ENCODE results near the gene ABCC8. TPM values are rescaled to one million over a fixed set of nuclear protein-coding genes. Genes with fewer than 3 reads are reported as not detected.

The ABCC8 gene
- total and polyA plus RNA-seq, 9 of the 15 experiments (the other 6 are each of a cell fraction or from before 2014, with no cell fraction given): not detected

DNA sequence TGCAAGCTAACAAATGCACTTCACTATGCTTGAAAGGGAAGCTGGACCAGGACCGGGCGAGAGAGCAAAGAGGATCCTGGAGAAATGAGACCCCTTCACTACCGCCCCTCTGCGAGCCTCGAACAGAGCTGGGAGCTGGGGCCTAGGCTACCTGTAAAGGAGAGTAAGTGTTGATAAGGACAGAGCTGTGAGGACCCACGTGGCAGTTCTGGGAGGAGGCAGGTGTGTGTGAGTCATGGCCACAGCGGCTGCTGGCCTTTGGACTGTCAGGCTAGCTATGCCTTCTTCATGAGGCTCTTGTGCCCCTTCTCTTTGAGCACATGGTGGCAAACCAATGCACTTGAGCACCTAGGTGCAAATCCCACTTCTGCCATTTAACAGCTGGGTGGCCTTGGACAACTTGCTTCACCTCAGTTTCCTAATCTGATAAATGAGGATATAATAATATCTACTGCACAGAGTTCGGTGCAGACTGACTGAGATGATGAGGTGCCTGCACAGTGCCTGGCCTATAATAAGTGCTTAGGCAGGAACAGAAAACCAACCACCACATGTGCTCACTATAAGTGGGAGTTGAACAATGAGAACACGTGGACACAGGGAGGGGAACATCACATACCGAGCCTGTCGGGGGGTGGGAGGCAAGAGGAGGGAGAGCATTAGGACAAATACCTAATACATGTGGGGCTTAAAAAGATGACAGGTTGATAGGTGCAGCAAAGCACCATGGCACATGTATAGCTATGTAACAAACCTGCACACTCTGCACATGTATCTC is 52.9 kb downstream of the ABCC8 start:
- Histone ChIP-seq H2AFZ (ENCODE audit: low read depth, low read length) (no peak overlapping the region), H3K9ac (ENCODE audit: insufficient read depth in 1 of 2, low read depth in 2 of 2, low read length in 2 of 2) (no peak overlapping the region), H3K4me1 (replicated peaks in 1 of 2; ENCODE audit: control insufficient read depth in 2 of 2, insufficient read depth in 2 of 2, low read length in 2 of 2) (no peaks in the 10 kb centered on the region), H3K36me3 (ENCODE audit: control insufficient read depth, insufficient read depth, low read length) (no peaks in the 10 kb centered on the region), H3K27ac (ENCODE audit: extremely low read depth, low read depth, low read length) (no peak overlapping the region), H3K4me2 (ENCODE audit: insufficient read depth, low read length) (no peak overlapping the region), H3K79me2 (ENCODE audit: control insufficient read depth, insufficient read depth, low read length) (no peaks in the 10 kb centered on the region), H3K27me3 (ENCODE audit: control insufficient read depth in 2 of 2, insufficient read depth in 2 of 2, low read length in 2 of 2) (peaks cover 13 to 60% of the 10 kb centered on the region in 2 experiments; a peak in 4 of 5 replicates), H3K9me1 (ENCODE audit: control insufficient read depth, insufficient read depth, low read length) (no peaks in the 10 kb centered on the region), H4K20me1 (replicated peaks; ENCODE audit: control insufficient read depth, insufficient read depth, low read length) (no peaks in the 10 kb centered on the region), H3K9me3 (replicated peaks; ENCODE audit: control insufficient read depth, insufficient read depth, low read depth, low read length) (no peaks in the 10 kb centered on the region), H3K4me3 (no peak overlapping the region)
- DNase-seq (ENCODE audit: extremely low read depth in 1 of 4, low spot score in 3 of 4): no peak
- BruUV-seq (replicated peaks): no TSS peak
- CTCF ChIA-PET (ENCODE audit: low intra/inter-chr PET ratio): no interaction called here
- no peak for FAIRE-seq
- peak; percentile 53; the same call in 1 of the 3 replicates for ATAC-seq
- intact Hi-C loops (cut with micrococcal nuclease): no loop called here
- POLR2A ChIA-PET: interaction anchor here (1.2 kb wide), 1 partner anchor 12 kb away, joined by 3 read pairs; no protein-coding TSS in a partner anchor
- WGBS (ENCODE audit: insufficient coverage, low coverage, missing lambda C conversion rate): 4% methylated on average over 11 of the region's 11 CpGs
- in situ Hi-C loops (cut with MboI): no loop called here
- TF ChIP-seq, protein P1, sequence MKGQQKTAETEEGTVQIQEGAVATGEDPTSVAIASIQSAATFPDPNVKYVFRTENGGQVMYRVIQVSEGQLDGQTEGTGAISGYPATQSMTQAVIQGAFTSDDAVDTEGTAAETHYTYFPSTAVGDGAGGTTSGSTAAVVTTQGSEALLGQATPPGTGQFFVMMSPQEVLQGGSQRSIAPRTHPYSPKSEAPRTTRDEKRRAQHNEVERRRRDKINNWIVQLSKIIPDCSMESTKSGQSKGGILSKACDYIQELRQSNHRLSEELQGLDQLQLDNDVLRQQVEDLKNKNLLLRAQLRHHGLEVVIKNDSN (CRISPR knock-in tag; IDR thresholded peaks at IDR 0.05): peak; percentile 44
- TF ChIP-seq ZNF175 (CRISPR knock-in tag; IDR thresholded peaks at IDR 0.05; ENCODE audit: low read depth): no peak

DNA sequence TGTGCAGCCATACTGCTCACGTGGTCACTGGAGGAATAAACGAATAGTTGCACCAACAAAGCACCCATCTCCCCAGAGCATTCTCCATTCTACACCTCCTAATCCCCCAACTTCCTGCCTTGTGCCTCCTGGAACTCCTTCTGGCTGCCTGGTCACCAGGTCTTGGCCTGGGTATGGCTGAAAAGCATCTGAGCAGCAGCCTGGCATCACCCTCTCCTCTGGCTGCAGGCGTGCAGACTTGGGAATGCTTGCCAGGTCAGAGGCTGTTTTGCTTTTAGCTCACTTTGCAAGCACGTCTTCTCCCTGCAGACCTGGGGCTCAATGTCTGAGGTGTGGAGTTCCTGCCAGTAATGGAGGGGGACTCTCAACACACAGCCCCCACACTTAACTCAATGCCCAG is 54.9 kb downstream of the ABCC8 start:
- Histone ChIP-seq H3K4me2 (ENCODE audit: insufficient read depth, low read length) (no peak overlapping the region), H3K27me3 (ENCODE audit: control insufficient read depth in 2 of 2, insufficient read depth in 2 of 2, low read length in 2 of 2) (peaks cover 15 to 53% of the 10 kb centered on the region in 2 experiments; a peak in 4 of 5 replicates), H2AFZ (ENCODE audit: low read depth, low read length) (no peak overlapping the region), H3K79me2 (ENCODE audit: control insufficient read depth, insufficient read depth, low read length) (no peaks in the 10 kb centered on the region), H3K4me1 (replicated peaks in 1 of 2; ENCODE audit: control insufficient read depth in 2 of 2, insufficient read depth in 2 of 2, low read length in 2 of 2) (no peaks in the 10 kb centered on the region), H3K9me3 (replicated peaks; ENCODE audit: control insufficient read depth, insufficient read depth, low read depth, low read length) (no peaks in the 10 kb centered on the region), H4K20me1 (replicated peaks; ENCODE audit: control insufficient read depth, insufficient read depth, low read length) (no peaks in the 10 kb centered on the region), H3K9ac (ENCODE audit: insufficient read depth in 1 of 2, low read depth in 2 of 2, low read length in 2 of 2) (no peak overlapping the region; a peak in 1 of 4 replicates), H3K4me3 (no peak overlapping the region), H3K27ac (ENCODE audit: extremely low read depth, low read depth, low read length) (no peak overlapping the region), H3K36me3 (ENCODE audit: control insufficient read depth, insufficient read depth, low read length) (no peaks in the 10 kb centered on the region), H3K9me1 (ENCODE audit: control insufficient read depth, insufficient read depth, low read length) (no peaks in the 10 kb centered on the region)
- TF ChIP-seq KLF6 (CRISPR knock-in tag; IDR thresholded peaks at IDR 0.05; ENCODE audit: borderline replicate concordance) (no peak), ZBTB8A (IDR thresholded peaks at IDR 0.05; ENCODE audit: partially characterized antibody) (no peak), HNRNPUL1 (IDR thresholded peaks at IDR 0.05; ENCODE audit: low read length) (no peak), SMARCC2 (IDR thresholded peaks at IDR 0.05; ENCODE audit: low read depth) (no peak), RBM17 (IDR thresholded peaks at IDR 0.05; ENCODE audit: borderline replicate concordance, low read depth, low read length) (no peak), HCFC1 (IDR thresholded peaks at IDR 0.05; ENCODE audit: low read depth, low read length) (no peak), ZNF184 (CRISPR knock-in tag; IDR thresholded peaks at IDR 0.05) (no peak), NFIX (CRISPR knock-in tag; IDR thresholded peaks at IDR 0.05; ENCODE audit: low read depth) (no peak)
- TF ChIP-seq, protein P2, sequence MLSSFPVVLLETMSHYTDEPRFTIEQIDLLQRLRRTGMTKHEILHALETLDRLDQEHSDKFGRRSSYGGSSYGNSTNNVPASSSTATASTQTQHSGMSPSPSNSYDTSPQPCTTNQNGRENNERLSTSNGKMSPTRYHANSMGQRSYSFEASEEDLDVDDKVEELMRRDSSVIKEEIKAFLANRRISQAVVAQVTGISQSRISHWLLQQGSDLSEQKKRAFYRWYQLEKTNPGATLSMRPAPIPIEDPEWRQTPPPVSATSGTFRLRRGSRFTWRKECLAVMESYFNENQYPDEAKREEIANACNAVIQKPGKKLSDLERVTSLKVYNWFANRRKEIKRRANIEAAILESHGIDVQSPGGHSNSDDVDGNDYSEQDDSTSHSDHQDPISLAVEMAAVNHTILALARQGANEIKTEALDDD (IDR thresholded peaks at IDR 0.05): no peak
- ChIA-PET POLR2A (no interaction called here), CTCF (ENCODE audit: low intra/inter-chr PET ratio) (no interaction called here)
- 0% methylated on average over 4 of the region's 4 CpGs for WGBS (ENCODE audit: insufficient coverage, low coverage, missing lambda C conversion rate)
- ATAC-seq (no peak), FAIRE-seq (no peak), DNase-seq (ENCODE audit: extremely low read depth in 1 of 4, low spot score in 3 of 4) (no peak)
- in situ Hi-C loops (cut with MboI): no loop called here
- intact Hi-C loops (cut with micrococcal nuclease): no loop called here
- no TSS peak for BruUV-seq (replicated peaks)
